HG03108 (cell line): ENCODE measurements around the gene TAOK1.

Experiments
- ATAC-seq: cut with Tn5 transposase; IDR thresholded peaks from one replicate; pipeline ENCODE4 v1.9.1; 2021; ENCODE audit warnings: moderate library complexity; ENCODE audit not compliant: unreplicated experiment

Gene TAOK1

GRCh38 chr17:29378500-29378899 lies 11.7 kb upstream of the TAOK1 start:
- no peak for ATAC-seq

- no peak for ATAC-seq
These were observed 10.8 kb upstream of the TAOK1 start for GRCh38 chr17:29379084-29379991.

GRCh38 chr17:29383686-29384085 lies 6.5 kb upstream of the TAOK1 start:
- ATAC-seq: no peak

- ATAC-seq: no peak
These were observed 5.3 kb upstream of the TAOK1 start for GRCh38 chr17:29384901-29385300.

- no peak for ATAC-seq
These were observed 3.4 kb upstream of the TAOK1 start for GRCh38 chr17:29386760-29387159.

- no peak for ATAC-seq
These were observed 1.2 kb upstream of the TAOK1 start for GRCh38 chr17:29388937-29389336.

- ATAC-seq: peak; percentile 8
These were observed 878 bp downstream of the TAOK1 start for GRCh38 chr17:29390851-29391631.

- ATAC-seq: no peak
These were observed 3.3 kb downstream of the TAOK1 start for GRCh38 chr17:29393436-29393835.

- ATAC-seq: no peak
These were observed 4.6 kb downstream of the TAOK1 start for GRCh38 chr17:29394761-29395160.

GRCh38 chr17:29396066-29396465 lies 5.9 kb downstream of the TAOK1 start:
- no peak for ATAC-seq

- ATAC-seq: no peak
These were observed 9.5 kb downstream of the TAOK1 start for GRCh38 chr17:29399634-29400033.

GRCh38 chr17:29400818-29401217 lies 10.7 kb downstream of the TAOK1 start:
- no peak for ATAC-seq

GRCh38 chr17:29401258-29401657 lies 11.1 kb downstream of the TAOK1 start:
- no peak for ATAC-seq

- ATAC-seq: no peak
These were observed 17.7 kb downstream of the TAOK1 start for GRCh38 chr17:29407856-29408255.

- ATAC-seq: no peak
These were observed 19.8 kb downstream of the TAOK1 start for GRCh38 chr17:29409963-29410362.

GRCh38 chr17:29412780-29413565 lies 22.8 kb downstream of the TAOK1 start:
- ATAC-seq: no peak

GRCh38 chr17:29420128-29420527 lies 30.0 kb downstream of the TAOK1 start:
- ATAC-seq: no peak

- ATAC-seq: no peak
These were observed 40.1 kb downstream of the TAOK1 start for GRCh38 chr17:29430275-29430674.

- ATAC-seq: no peak
These were observed 43.4 kb downstream of the TAOK1 start for GRCh38 chr17:29433541-29433940.

GRCh38 chr17:29434550-29434949 lies 44.4 kb downstream of the TAOK1 start:
- ATAC-seq: no peak

GRCh38 chr17:29442451-29442850 lies 52.3 kb downstream of the TAOK1 start:
- ATAC-seq: no peak
